ENCODE data around the gene IL17RE. TPM values are rescaled to one million over a fixed set of nuclear protein-coding genes. Genes with fewer than 3 reads are reported as not detected.

The IL17RE gene
- total and polyA plus RNA-seq, 9 of the 15 experiments (the other 6 are each of a cell fraction or from before 2014, with no cell fraction given): 0.32 to 1.9 (median 0.51) TPM; not detected in 4

DNA sequence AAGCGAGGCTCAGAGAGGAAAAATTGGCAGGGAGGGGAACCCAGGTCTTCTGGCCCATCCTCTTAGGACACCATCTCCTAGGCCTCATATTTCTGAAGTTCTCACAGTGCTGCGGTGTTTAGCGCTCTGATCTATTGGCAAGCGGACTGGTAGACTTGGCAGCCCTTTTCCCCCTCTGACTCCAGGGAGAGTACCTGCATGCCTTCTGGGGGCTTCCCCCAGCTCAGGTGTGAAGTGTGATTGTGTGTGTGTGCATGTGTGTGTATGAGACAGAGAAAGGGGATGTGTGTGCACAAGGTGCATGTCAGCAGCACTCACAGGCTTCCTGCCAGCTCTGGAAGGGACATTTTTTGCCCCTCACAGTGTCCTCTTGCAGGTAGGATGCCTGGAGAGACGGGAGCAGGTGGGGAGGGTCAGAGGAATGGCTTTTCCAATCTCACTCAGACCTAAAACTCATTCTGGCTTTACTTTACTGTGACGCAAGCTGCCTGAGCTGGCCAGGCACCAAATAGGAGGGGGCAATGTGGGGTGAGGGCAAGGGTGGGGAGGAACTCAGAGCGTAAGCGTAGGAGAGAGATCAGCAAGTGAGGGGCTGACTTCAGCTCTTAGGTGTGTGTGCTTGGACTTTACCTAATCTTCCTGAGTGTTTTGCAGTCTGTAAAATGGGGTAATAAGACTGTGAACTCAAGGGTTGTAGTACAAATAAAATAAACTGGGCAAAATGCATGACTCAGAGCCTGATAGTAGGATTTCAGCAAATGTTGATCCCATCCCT, 4.0 kb upstream of the IL17RE start (continued):
- TF ChIP-seq ZBTB33 (CRISPR knock-in tag; IDR thresholded peaks at IDR 0.05) (peak; percentile 89), KHSRP (IDR thresholded peaks at IDR 0.05) (no peak), FOXP1 (CRISPR knock-in tag; IDR thresholded peaks at IDR 0.05) (no peak), CBFB (CRISPR knock-in tag; IDR thresholded peaks at IDR 0.05) (no peak), ZNF76 (CRISPR knock-in tag; IDR thresholded peaks at IDR 0.05; ENCODE audit: borderline replicate concordance) (no peak), ILK (tag; IDR thresholded peaks at IDR 0.05; ENCODE audit: borderline replicate concordance, low read depth) (no peak), ZFX (CRISPR knock-in tag; IDR thresholded peaks at IDR 0.05) (peak; percentile 42; the same call in 1 of the 2 replicates), PBX2 (CRISPR knock-in tag; IDR thresholded peaks at IDR 0.05; ENCODE audit: low read depth) (no peak), PBX2 (tag; conservative IDR thresholded peaks at IDR 0.05; ENCODE audit: low read depth) (no peak), CBX3 (IDR thresholded peaks at IDR 0.05; ENCODE audit: borderline replicate concordance in 1 of 2, low read length in 2 of 2) (0 out of 3 replicates have a peak, but pooled peaks of 1 of the 2 experiments have one; percentile 15), ZNF280A (IDR thresholded peaks at IDR 0.05; ENCODE audit: low read depth, partially characterized antibody) (no peak), KLF10 (CRISPR knock-in tag; IDR thresholded peaks at IDR 0.05) (no peak), ELF2 (CRISPR knock-in tag; IDR thresholded peaks at IDR 0.05) (no peak), SLC30A9 (CRISPR knock-in tag; IDR thresholded peaks at IDR 0.05) (no peak)
- TF ChIP-seq, protein P1, sequence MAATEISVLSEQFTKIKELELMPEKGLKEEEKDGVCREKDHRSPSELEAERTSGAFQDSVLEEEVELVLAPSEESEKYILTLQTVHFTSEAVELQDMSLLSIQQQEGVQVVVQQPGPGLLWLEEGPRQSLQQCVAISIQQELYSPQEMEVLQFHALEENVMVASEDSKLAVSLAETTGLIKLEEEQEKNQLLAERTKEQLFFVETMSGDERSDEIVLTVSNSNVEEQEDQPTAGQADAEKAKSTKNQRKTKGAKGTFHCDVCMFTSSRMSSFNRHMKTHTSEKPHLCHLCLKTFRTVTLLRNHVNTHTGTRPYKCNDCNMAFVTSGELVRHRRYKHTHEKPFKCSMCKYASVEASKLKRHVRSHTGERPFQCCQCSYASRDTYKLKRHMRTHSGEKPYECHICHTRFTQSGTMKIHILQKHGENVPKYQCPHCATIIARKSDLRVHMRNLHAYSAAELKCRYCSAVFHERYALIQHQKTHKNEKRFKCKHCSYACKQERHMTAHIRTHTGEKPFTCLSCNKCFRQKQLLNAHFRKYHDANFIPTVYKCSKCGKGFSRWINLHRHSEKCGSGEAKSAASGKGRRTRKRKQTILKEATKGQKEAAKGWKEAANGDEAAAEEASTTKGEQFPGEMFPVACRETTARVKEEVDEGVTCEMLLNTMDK (IDR thresholded peaks at IDR 0.05; ENCODE audit: borderline replicate concordance, insufficient read depth, low read depth, low read length, poor library complexity, severe bottlenecking): no peak
- TF ChIP-seq, protein P2, sequence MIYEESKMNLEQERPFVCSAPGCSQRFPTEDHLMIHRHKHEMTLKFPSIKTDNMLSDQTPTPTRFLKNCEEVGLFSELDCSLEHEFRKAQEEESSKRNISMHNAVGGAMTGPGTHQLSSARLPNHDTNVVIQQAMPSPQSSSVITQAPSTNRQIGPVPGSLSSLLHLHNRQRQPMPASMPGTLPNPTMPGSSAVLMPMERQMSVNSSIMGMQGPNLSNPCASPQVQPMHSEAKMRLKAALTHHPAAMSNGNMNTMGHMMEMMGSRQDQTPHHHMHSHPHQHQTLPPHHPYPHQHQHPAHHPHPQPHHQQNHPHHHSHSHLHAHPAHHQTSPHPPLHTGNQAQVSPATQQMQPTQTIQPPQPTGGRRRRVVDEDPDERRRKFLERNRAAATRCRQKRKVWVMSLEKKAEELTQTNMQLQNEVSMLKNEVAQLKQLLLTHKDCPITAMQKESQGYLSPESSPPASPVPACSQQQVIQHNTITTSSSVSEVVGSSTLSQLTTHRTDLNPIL (CRISPR knock-in tag; IDR thresholded peaks at IDR 0.05): no peak

Data from K562 (cell line).